B cell (primary cell): ENCODE data around the gene SH3GL3. TPM values are rescaled to one million over a fixed set of nuclear protein-coding genes. Genes with fewer than 3 reads are reported as not detected.

ENCODE experiments used
- ATAC-seq: fragments of 200-7000 bp; cut with Tn5 transposase; one replicate; pipeline ENCODE4 v1.10.0; 2021; ENCODE audit warnings: low read depth, mild to moderate bottlenecking, moderate number of reproducible peaks, moderate library complexity
- CTCF ChIA-PET: fragments of 350-600 bp; sonication (Branson Sonifier 250); formaldehyde crosslinking; loops from one replicate; lab custom pipeline; 2021; ENCODE audit warnings: antibody characterized with exemption, inconsistent platforms; lab: Charles Lee
- POLR2A ChIA-PET: fragments of 350-600 bp; sonication (Branson Sonifier 250); formaldehyde crosslinking; loops from one replicate; lab custom pipeline; 2021; ENCODE audit warnings: antibody characterized with exemption; lab: Charles Lee
- DNase-seq: peaks from one replicate; pipeline ENCODE4 v3.0.0; 2013
- H2AFZ ChIP-seq: 2 replicates; pipeline ENCODE4 v1.6.1; 2012; ENCODE audit warnings: mild to moderate bottlenecking, low read depth, low read length; ENCODE audit not compliant: insufficient read depth, poor library complexity, severe bottlenecking
- H3K27ac ChIP-seq, 2 donors: 1 replicate in 1 of 2; 2 replicates in 1 of 2; pipeline ENCODE4 v1.5.1; 2012 to 2013; ENCODE audit warnings: low read length in 2 of 2, mild to moderate bottlenecking in 2 of 2, moderate library complexity in 1 of 2
- H3K27me3 ChIP-seq, 4 experiments: fragments of 200-600 bp in 1 of 4; sonication (generic) in 1 of 4; replicated peaks in 1 of 4; 1 replicate in 2 of 4; 2 replicates in 2 of 4; pipeline versions ENCODE4 v1.6.1 to v1.7.0; 2013 to 2016; ENCODE audit warnings: low read length in 3 of 4, mild to moderate bottlenecking in 2 of 4, mixed read lengths in 1 of 4, moderate library complexity in 1 of 4; ENCODE audit not compliant: insufficient read depth in 4 of 4, control insufficient read depth in 3 of 4; ENCODE audit errors: control extremely low read depth in 1 of 4
- H3K36me3 ChIP-seq, 2 experiments: replicated peaks in 1 of 2; 1 replicate in 1 of 2; 2 replicates in 1 of 2; pipeline versions ENCODE4 v1.6.1 to v1.7.1; 2013; ENCODE audit warnings: low read length in 1 of 2; ENCODE audit not compliant: insufficient read depth in 2 of 2, control insufficient read depth in 1 of 2; ENCODE audit errors: control extremely low read depth in 1 of 2, extremely low read depth in 1 of 2
- H3K4me1 ChIP-seq, 2 donors: fragments of 200-600 bp in 1 of 2; sonication (generic) in 1 of 2; 1 replicate in 1 of 2; 2 replicates in 1 of 2; pipeline versions ENCODE4 v1.5.1 to v1.6.1; 2013 to 2017; ENCODE audit warnings: low read length in 2 of 2; ENCODE audit not compliant: control insufficient read depth in 2 of 2, insufficient read depth in 2 of 2
- H3K4me2 ChIP-seq: replicated peaks from 2 replicates; pipeline ENCODE3; 2012; ENCODE audit warnings: mild to moderate bottlenecking, low read depth, low read length; ENCODE audit not compliant: poor library complexity, severe bottlenecking
- H3K4me3 ChIP-seq, 5 experiments: fragments of 200-600 bp in 1 of 5; sonication (generic) in 1 of 5; 1 replicate in 3 of 5; 2 replicates in 2 of 5; pipeline versions ENCODE4 v1.5.1 to v1.7.0; 2011 to 2016; ENCODE audit warnings: low read length in 4 of 5, mild to moderate bottlenecking in 4 of 5, low read depth in 2 of 5, control low read depth in 1 of 5, moderate library complexity in 1 of 5; ENCODE audit not compliant: insufficient read depth in 1 of 5; ENCODE audit errors: control extremely low read depth in 1 of 5, extremely low read depth in 1 of 5
- H3K79me2 ChIP-seq: fragments of 200-600 bp; sonication (generic); one replicate; pipeline ENCODE4 v1.6.0; 2016; ENCODE audit warnings: low read length; ENCODE audit not compliant: control insufficient read depth, insufficient read depth
- H3K9ac ChIP-seq: fragments of 200-600 bp; sonication (generic); 2 replicates; pipeline ENCODE4 v1.6.1; 2017; ENCODE audit warnings: mild to moderate bottlenecking, low read length, moderate library complexity
- H3K9me3 ChIP-seq, 3 donors: one replicate each; pipeline versions ENCODE4 v1.6.1 to v1.7.1; 2013; ENCODE audit warnings: low read length in 2 of 3; ENCODE audit not compliant: control insufficient read depth in 2 of 3, insufficient read depth in 1 of 3; ENCODE audit errors: control extremely low read depth in 1 of 3
- H4K20me1 ChIP-seq: 2 replicates; pipeline ENCODE4 v1.6.0; 2012; ENCODE audit warnings: mild to moderate bottlenecking, low read length; ENCODE audit not compliant: insufficient read depth, control insufficient read depth, poor library complexity, severe bottlenecking
- H3K27ac Mint-ChIP-seq: one replicate; pipeline ENCODE4 v1.8.0; 2021; ENCODE audit warnings: mixed read lengths
- H3K27me3 Mint-ChIP-seq: one replicate; pipeline ENCODE4 v1.8.0; 2021; ENCODE audit warnings: mixed read lengths
- H3K4me1 Mint-ChIP-seq: one replicate; pipeline ENCODE4 v1.8.0; 2021; ENCODE audit warnings: mixed read lengths
- H3K4me3 Mint-ChIP-seq: one replicate; pipeline ENCODE4 v1.8.0; 2021; ENCODE audit warnings: mixed read lengths
- H3K9me3 Mint-ChIP-seq: one replicate; pipeline ENCODE4 v1.8.0; 2022; ENCODE audit warnings: mixed read lengths; ENCODE audit not compliant: insufficient read depth
- EZH2 ChIP-seq: IDR thresholded peaks from 2 replicates; pipeline ENCODE4 v1.6.1; 2012; ENCODE audit warnings: borderline replicate concordance, low read depth, mild to moderate bottlenecking, moderate library complexity, low read length; ENCODE audit not compliant: insufficient read depth, poor library complexity, severe bottlenecking
- WGBS: methylation state at CpG from one replicate; pipeline ENCODE4 v1.1.5; 2013; ENCODE audit warnings: missing lambda C conversion rate; ENCODE audit not compliant: insufficient coverage; 5-methylcytosine and 5-hydroxymethylcytosine counted together
- intact Hi-C: fragments of 100-400 bp; cut with micrococcal nuclease; formaldehyde crosslinking; loops from one replicate; pipeline ENCODE4 v1.10.0; 2022
- polyA plus RNA-seq: library from polyadenylated mRNA; depleted of rRNA; stranded (reverse); fragments of >200 nt; gene quantifications from 2 replicates; pipeline ENCODE4 v1.2.3, GENCODE V29; 2012
- total RNA-seq, 2 donors: library from RNA; stranded (reverse); fragments of 120-200 nt in 1 of 2; gene quantifications; 1 replicate in 1 of 2; 2 replicates in 1 of 2; pipeline versions ENCODE4 v1.2.3 to v1.2.4, GENCODE V29; 2013 to 2022
- TF ChIP-seq, protein P1 (sequence below): fragments of 200-600 bp; IDR thresholded peaks from one replicate; pipeline ENCODE4 v1.8.0; 2022; ENCODE audit warnings: antibody characterized with exemption, mild to moderate bottlenecking

SH3GL3 gene
- total and polyA plus RNA-seq, 2 donors (not counting 1 experiment from before 2014, with no cell fraction given): not detected

DNA sequence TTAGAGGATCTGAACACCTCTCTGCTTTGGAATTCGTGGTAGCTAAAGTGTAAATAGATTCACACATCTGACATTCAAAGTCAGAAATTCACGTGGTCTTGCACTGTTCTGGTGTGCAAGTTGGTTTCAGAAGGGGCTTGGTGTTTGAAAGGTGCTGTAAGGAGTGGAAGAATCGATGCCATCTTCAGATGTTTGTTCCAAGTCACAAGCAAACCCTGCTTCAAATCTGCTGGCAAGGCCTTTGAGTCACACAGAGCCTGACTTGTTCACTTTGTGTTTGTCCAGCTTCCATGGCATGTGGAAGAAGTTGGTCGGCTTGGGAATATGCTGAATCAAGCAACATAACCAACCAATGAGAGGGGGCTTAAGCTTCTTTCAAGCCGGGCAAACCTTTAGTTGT is 44.3 kb downstream of the SH3GL3 start:
- Histone ChIP-seq H3K4me2 (no peak overlapping the region), H3K27ac (no peak overlapping the region), H3K4me1 (no peaks in the 10 kb centered on the region), H3K36me3 (no peaks in the 10 kb centered on the region), H2AFZ (no peak overlapping the region), H3K4me3 (no peak overlapping the region), H4K20me1 (no peaks in the 10 kb centered on the region), H3K9ac (no peak overlapping the region), H3K27me3 (no peaks in the 10 kb centered on the region), H3K9me3 (peaks cover 0 to 8% (median 0%) of the 10 kb centered on the region in 3 donors), H3K79me2 (no peaks in the 10 kb centered on the region)
- no peak for DNase-seq
- WGBS: 64% methylated on average over 2 of the region's 5 CpGs
- Mint-ChIP-seq H3K27me3 (no peaks in the 10 kb centered on the region), H3K4me1 (no peaks in the 10 kb centered on the region), H3K4me3 (no peak overlapping the region), H3K9me3 (peaks cover 5% of the 10 kb centered on the region), H3K27ac (no peak overlapping the region)
- intact Hi-C loops: no loop called here
- no peak for ATAC-seq
- ChIA-PET CTCF (no interaction called here), POLR2A (no interaction called here)
- TF ChIP-seq EZH2: no peak
- TF ChIP-seq, protein P1, sequence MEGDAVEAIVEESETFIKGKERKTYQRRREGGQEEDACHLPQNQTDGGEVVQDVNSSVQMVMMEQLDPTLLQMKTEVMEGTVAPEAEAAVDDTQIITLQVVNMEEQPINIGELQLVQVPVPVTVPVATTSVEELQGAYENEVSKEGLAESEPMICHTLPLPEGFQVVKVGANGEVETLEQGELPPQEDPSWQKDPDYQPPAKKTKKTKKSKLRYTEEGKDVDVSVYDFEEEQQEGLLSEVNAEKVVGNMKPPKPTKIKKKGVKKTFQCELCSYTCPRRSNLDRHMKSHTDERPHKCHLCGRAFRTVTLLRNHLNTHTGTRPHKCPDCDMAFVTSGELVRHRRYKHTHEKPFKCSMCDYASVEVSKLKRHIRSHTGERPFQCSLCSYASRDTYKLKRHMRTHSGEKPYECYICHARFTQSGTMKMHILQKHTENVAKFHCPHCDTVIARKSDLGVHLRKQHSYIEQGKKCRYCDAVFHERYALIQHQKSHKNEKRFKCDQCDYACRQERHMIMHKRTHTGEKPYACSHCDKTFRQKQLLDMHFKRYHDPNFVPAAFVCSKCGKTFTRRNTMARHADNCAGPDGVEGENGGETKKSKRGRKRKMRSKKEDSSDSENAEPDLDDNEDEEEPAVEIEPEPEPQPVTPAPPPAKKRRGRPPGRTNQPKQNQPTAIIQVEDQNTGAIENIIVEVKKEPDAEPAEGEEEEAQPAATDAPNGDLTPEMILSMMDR: no peak

DNA sequence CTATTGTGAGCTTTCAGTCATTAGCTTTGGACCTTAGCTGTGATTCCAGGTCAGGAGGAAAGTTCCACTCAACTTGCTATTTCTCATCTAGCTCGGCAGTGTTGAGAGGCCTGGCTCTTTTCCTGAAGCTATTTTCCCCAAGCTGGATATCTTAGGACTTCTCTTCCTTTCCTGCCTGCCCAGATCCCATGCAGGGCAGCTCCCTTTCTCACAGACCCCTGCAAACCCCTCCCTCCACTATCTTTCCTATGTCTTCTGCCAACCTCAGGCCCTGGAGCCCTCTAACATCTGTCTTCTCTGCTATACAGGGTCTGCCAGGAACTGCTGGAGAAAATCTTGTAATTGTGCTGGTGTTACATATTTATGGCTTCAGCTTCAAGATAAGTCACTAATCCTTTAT is 49.6 kb downstream of the SH3GL3 start:
- Histone ChIP-seq H3K79me2 (no peaks in the 10 kb centered on the region), H3K4me2 (no peak overlapping the region), H3K36me3 (no peaks in the 10 kb centered on the region), H3K4me3 (no peak overlapping the region), H4K20me1 (no peaks in the 10 kb centered on the region), H3K27me3 (no peaks in the 10 kb centered on the region), H2AFZ (no peak overlapping the region), H3K9me3 (peaks cover 0 to 6% (median 4%) of the 10 kb centered on the region in 3 donors), H3K27ac (no peak overlapping the region), H3K9ac (no peak overlapping the region), H3K4me1 (no peaks in the 10 kb centered on the region)
- intact Hi-C loops: no loop called here
- Mint-ChIP-seq H3K4me3 (no peak overlapping the region), H3K27ac (no peak overlapping the region), H3K9me3 (peaks cover 7% of the 10 kb centered on the region), H3K4me1 (no peaks in the 10 kb centered on the region), H3K27me3 (no peaks in the 10 kb centered on the region)
- ChIA-PET CTCF (no interaction called here), POLR2A (no interaction called here)
- no peak for DNase-seq
- ATAC-seq: no peak
- WGBS: 67% methylated on average over 1 of the region's 1 CpG
- no peak for TF ChIP-seq EZH2
- TF ChIP-seq, protein P1: no peak
